ENCODE measurements around the gene SHMT2. TPM values are rescaled to one million over a fixed set of nuclear protein-coding genes. Genes with fewer than 3 reads are reported as not detected.

SHMT2 gene
- total and polyA plus RNA-seq, 2 donors (not counting 3 experiments of a cell fraction or from before 2014, with no cell fraction given) = 155 to 243 TPM

DNA sequence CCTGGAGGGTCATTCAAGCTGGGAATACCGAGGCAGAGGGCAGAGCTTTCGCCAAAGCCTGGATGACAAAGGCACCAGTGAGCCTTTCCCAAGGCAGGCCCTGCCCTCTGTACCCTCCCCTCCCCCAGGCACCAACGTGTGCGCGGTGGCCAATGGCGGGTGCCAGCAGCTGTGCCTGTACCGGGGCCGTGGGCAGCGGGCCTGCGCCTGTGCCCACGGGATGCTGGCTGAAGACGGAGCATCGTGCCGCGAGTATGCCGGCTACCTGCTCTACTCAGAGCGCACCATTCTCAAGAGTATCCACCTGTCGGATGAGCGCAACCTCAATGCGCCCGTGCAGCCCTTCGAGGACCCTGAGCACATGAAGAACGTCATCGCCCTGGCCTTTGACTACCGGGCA is 44.1 kb upstream of the SHMT2 start:
- intact Hi-C loops (cut with micrococcal nuclease) = no loop called here
- no peak overlapping the region for H2AFZ ChIP-seq (ENCODE audit: low read depth, low read length)
- H3K9ac ChIP-seq (replicated peaks; ENCODE audit: extremely low read depth, insufficient read depth, low read length) = no peak overlapping the region
- no peaks in the 10 kb centered on the region for H3K36me3 ChIP-seq (ENCODE audit: control insufficient read depth in 2 of 2, extremely low read depth in 1 of 2, insufficient read depth in 2 of 2, low read length in 2 of 2)
- no peaks in the 10 kb centered on the region for H4K20me1 ChIP-seq (replicated peaks; ENCODE audit: control insufficient read depth, extremely low read depth, insufficient read depth, low read length)
- BruUV-seq (replicated peaks) = no TSS peak
- dilution Hi-C loops (cut with MboI; ENCODE audit: extremely low pct_ligation_motif_present, low sequenced_read_pairs) = no loop called here
- H3K27ac ChIP-seq (ENCODE audit: insufficient read depth, low read depth, low read length) = no peak overlapping the region
- no peaks in the 10 kb centered on the region for H3K4me1 ChIP-seq (ENCODE audit: control insufficient read depth, extremely low read depth, insufficient read depth, low read length)
- POLR2A ChIA-PET = no interaction called here
- CTCF ChIA-PET = interaction anchor here (0.8 to 10.3 kb wide), 10 partner anchors 11 to 116 kb away, joined by 3 to 164 read pairs (median 6); partner anchors contain the start of genes LRP1 and NEMP1
- no peak overlapping the region for H3K4me2 ChIP-seq (ENCODE audit: insufficient read depth, low read length)
- H3K27me3 ChIP-seq (ENCODE audit: control insufficient read depth in 2 of 2, insufficient read depth in 2 of 2, low read length in 2 of 2) = peaks cover 2 to 5% of the 10 kb centered on the region in 2 experiments
- DNase-seq (ENCODE audit: low read depth, low spot score) = no peak
- FAIRE-seq = no peak
- no peaks in the 10 kb centered on the region for H3K79me2 ChIP-seq (ENCODE audit: control insufficient read depth, insufficient read depth, low read length)
- TF ChIP-seq EZH2 (IDR thresholded peaks at IDR 0.05; ENCODE audit: borderline replicate concordance, low read depth, low read length, severe bottlenecking) (no peak), MYC (IDR thresholded peaks at IDR 0.05; ENCODE audit: low read depth, low read length) (no peak), POLR2AphosphoS5 (IDR thresholded peaks at IDR 0.05; ENCODE audit: insufficient read depth, low read depth, low read length) (no peak), GATA2 (IDR thresholded peaks at IDR 0.05; ENCODE audit: insufficient read depth, insufficient read length, low read depth, low read length) (no peak), JUN (IDR thresholded peaks at IDR 0.05; ENCODE audit: borderline replicate concordance, insufficient read depth, insufficient read length, low read depth) (no peak), FOS (IDR thresholded peaks at IDR 0.05; ENCODE audit: borderline replicate concordance, insufficient read depth, low read length) (no peak), POLR2A (IDR thresholded peaks at IDR 0.05; ENCODE audit: low read depth, low read length) (no peak)
- TF ChIP-seq, protein P1, sequence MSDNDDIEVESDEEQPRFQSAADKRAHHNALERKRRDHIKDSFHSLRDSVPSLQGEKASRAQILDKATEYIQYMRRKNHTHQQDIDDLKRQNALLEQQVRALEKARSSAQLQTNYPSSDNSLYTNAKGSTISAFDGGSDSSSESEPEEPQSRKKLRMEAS (IDR thresholded peaks at IDR 0.05; ENCODE audit: insufficient read depth, insufficient read length) = no peak
- TF ChIP-seq, protein P2, sequence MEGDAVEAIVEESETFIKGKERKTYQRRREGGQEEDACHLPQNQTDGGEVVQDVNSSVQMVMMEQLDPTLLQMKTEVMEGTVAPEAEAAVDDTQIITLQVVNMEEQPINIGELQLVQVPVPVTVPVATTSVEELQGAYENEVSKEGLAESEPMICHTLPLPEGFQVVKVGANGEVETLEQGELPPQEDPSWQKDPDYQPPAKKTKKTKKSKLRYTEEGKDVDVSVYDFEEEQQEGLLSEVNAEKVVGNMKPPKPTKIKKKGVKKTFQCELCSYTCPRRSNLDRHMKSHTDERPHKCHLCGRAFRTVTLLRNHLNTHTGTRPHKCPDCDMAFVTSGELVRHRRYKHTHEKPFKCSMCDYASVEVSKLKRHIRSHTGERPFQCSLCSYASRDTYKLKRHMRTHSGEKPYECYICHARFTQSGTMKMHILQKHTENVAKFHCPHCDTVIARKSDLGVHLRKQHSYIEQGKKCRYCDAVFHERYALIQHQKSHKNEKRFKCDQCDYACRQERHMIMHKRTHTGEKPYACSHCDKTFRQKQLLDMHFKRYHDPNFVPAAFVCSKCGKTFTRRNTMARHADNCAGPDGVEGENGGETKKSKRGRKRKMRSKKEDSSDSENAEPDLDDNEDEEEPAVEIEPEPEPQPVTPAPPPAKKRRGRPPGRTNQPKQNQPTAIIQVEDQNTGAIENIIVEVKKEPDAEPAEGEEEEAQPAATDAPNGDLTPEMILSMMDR (IDR thresholded peaks at IDR 0.05; ENCODE audit: extremely low read depth in 1 of 2, insufficient read depth in 1 of 2, low read depth in 1 of 2, low read length in 2 of 2) = no peak
- no peaks in the 10 kb centered on the region for H3K9me1 ChIP-seq (replicated peaks; ENCODE audit: control insufficient read depth, extremely low read depth, insufficient read depth, low read length)
- H3K9me3 ChIP-seq (replicated peaks; ENCODE audit: control insufficient read depth, insufficient read depth, low read length) = no peaks in the 10 kb centered on the region
- H3K4me3 ChIP-seq (replicated peaks in 1 of 3; ENCODE audit: insufficient read depth in 1 of 3, low read depth in 1 of 3, low read length in 3 of 3) = no peak overlapping the region
